Measurements from ENCODE around the gene LPIN1. TPM values are rescaled to one million over a fixed set of nuclear protein-coding genes. Genes with fewer than 3 reads are reported as not detected.
A peak's percentile ranks its signal among the peaks of the same experiment; 100 is the strongest.
"Not testable (repeated sequence)": the region's sequence is repeated elsewhere in the genome, so short reads cannot be mapped to it uniquely, and the experiment has no call there.

The LPIN1 gene
- total and polyA plus RNA-seq, 8 donors: 7.3 to 152 (median 18.2) TPM

- H3K4me1 ChIP-seq: no peaks in the 10 kb centered on the region
- intact Hi-C loops (cut with DNase I; ENCODE audit: low total_unique reads): no loop called here
- peaks cover 0 to 10% (median 3%) of the 10 kb centered on the region in 4 donors for H3K9me3 ChIP-seq
- TF ChIP-seq POLR2AphosphoS5 (IDR thresholded peaks at IDR 0.05): no peak
- no peak for TF ChIP-seq EP300 (IDR thresholded peaks at IDR 0.05)
- no peak for TF ChIP-seq POLR2A (IDR thresholded peaks at IDR 0.05)
- TF ChIP-seq CTCF (IDR thresholded peaks at IDR 0.05): no peak
- no peak overlapping the region for H3K4me3 ChIP-seq
- no peaks in the 10 kb centered on the region for H3K27me3 ChIP-seq
- 62 to 72% (median 64%) methylated on average over 5 of the region's 5 CpGs for WGBS, 5 donors
- H3K27ac ChIP-seq: no peak overlapping the region
- H3K36me3 ChIP-seq: no peaks in the 10 kb centered on the region
- DNase-seq: no peak
Observed at GRCh38 chr2:11856095-11856494, 109.7 kb downstream of the LPIN1 start.

GRCh38 chr2:11858883-11859282, 112.5 kb downstream of the LPIN1 start:
- peaks cover 0 to 10% (median 7%) of the 10 kb centered on the region in 4 donors for H3K4me1 ChIP-seq
- no peak for DNase-seq
- intact Hi-C loops (cut with DNase I; ENCODE audit: low total_unique reads): no loop called here
- H3K27me3 ChIP-seq: no peaks in the 10 kb centered on the region
- no peak overlapping the region for H3K4me3 ChIP-seq
- H3K36me3 ChIP-seq: no peaks in the 10 kb centered on the region
- WGBS, 5 donors: 87 to 89% (median 88%) methylated on average over 2 of the region's 2 CpGs
- no peak overlapping the region for H3K27ac ChIP-seq
- TF ChIP-seq EP300 (IDR thresholded peaks at IDR 0.05): no peak
- peaks cover 0 to 10% (median 3%) of the 10 kb centered on the region in 4 donors for H3K9me3 ChIP-seq

- not testable (repeated sequence) for DNase-seq, H3K27me3 ChIP-seq, H3K36me3 ChIP-seq, H3K4me3 ChIP-seq, H3K9me3 ChIP-seq, H3K27ac ChIP-seq
- 96 to 99% (median 98%) methylated on average over 3 of the region's 3 CpGs for WGBS, 5 donors
- H3K4me1 ChIP-seq: peaks cover 0 to 15% (median 8%) of the 10 kb centered on the region in 4 donors
- intact Hi-C loops (cut with DNase I; ENCODE audit: low total_unique reads): loop anchor here (5.0 to 10.0 kb wide), 2 partner anchors 875 to 1147 kb away; no protein-coding TSS in a partner anchor
Observed at GRCh38 chr2:11859975-11860374, 113.5 kb downstream of the LPIN1 start.

GRCh38 chr2:11861044-11861443, 114.6 kb downstream of the LPIN1 start:
- intact Hi-C loops (cut with DNase I; ENCODE audit: low total_unique reads): loop anchor here (5.0 to 10.0 kb wide), 2 partner anchors 874 to 1146 kb away; no protein-coding TSS in a partner anchor
- 77 to 95% (median 86%) methylated on average over 2 of the region's 2 CpGs for WGBS, 5 donors
- H3K4me3 ChIP-seq: no peak overlapping the region
- peaks cover 0 to 15% (median 8%) of the 10 kb centered on the region in 4 donors for H3K4me1 ChIP-seq
- no peak for DNase-seq
- peaks cover 0 to 10% (median 3%) of the 10 kb centered on the region in 4 donors for H3K9me3 ChIP-seq
- H3K27ac ChIP-seq: no peak overlapping the region
- H3K27me3 ChIP-seq: no peaks in the 10 kb centered on the region
- H3K36me3 ChIP-seq: no peaks in the 10 kb centered on the region
- TF ChIP-seq POLR2AphosphoS5 (IDR thresholded peaks at IDR 0.05): no peak

- no peak for DNase-seq
- WGBS, 5 donors: 76 to 85% (median 80%) methylated on average over 3 of the region's 3 CpGs
- no peak overlapping the region for H3K4me3 ChIP-seq
- peaks cover 0 to 15% (median 8%) of the 10 kb centered on the region in 4 donors for H3K4me1 ChIP-seq
- peaks cover 0 to 10% (median 3%) of the 10 kb centered on the region in 4 donors for H3K9me3 ChIP-seq
- H3K36me3 ChIP-seq: no peaks in the 10 kb centered on the region
- no peak for TF ChIP-seq CTCF (IDR thresholded peaks at IDR 0.05)
- TF ChIP-seq EP300 (IDR thresholded peaks at IDR 0.05): no peak
- no peak for TF ChIP-seq POLR2AphosphoS5 (IDR thresholded peaks at IDR 0.05)
- TF ChIP-seq POLR2A (IDR thresholded peaks at IDR 0.05): no peak
- H3K27ac ChIP-seq: no peak overlapping the region
- H3K27me3 ChIP-seq: no peaks in the 10 kb centered on the region
- intact Hi-C loops (cut with DNase I; ENCODE audit: low total_unique reads): loop anchor here (5.0 to 10.0 kb wide), 2 partner anchors 873 to 1145 kb away; no protein-coding TSS in a partner anchor
Observed at GRCh38 chr2:11862049-11862448, 115.6 kb downstream of the LPIN1 start.

- H3K27me3 ChIP-seq: no peaks in the 10 kb centered on the region
- 75 to 91% (median 84%) methylated on average over 7 of the region's 7 CpGs for WGBS, 5 donors
- intact Hi-C loops (cut with DNase I; ENCODE audit: low total_unique reads): loop anchor here (5.0 to 10.0 kb wide), 2 partner anchors 872 to 1144 kb away; no protein-coding TSS in a partner anchor
- peaks cover 0 to 7% (median 3%) of the 10 kb centered on the region in 4 donors for H3K9me3 ChIP-seq
- H3K27ac ChIP-seq: peak overlapping the region in 1 of 5 donors; percentile 25
- H3K4me3 ChIP-seq: no peak overlapping the region
- TF ChIP-seq POLR2A (IDR thresholded peaks at IDR 0.05): no peak
- no peak for TF ChIP-seq POLR2AphosphoS5 (IDR thresholded peaks at IDR 0.05)
- TF ChIP-seq EP300 (IDR thresholded peaks at IDR 0.05): no peak
- no peak for TF ChIP-seq CTCF (IDR thresholded peaks at IDR 0.05)
- H3K36me3 ChIP-seq: no peaks in the 10 kb centered on the region
- H3K4me1 ChIP-seq: peaks cover 0 to 15% (median 8%) of the 10 kb centered on the region in 4 donors
- no peak for DNase-seq
Observed at GRCh38 chr2:11863103-11863502, 116.7 kb downstream of the LPIN1 start.
